MM.1S (cell line): ENCODE results near the gene SOCS4.

Experiments used
- EZH2 ChIP-seq: fragments of 300-600 bp; sonication (generic); optimal IDR thresholded peaks from 2 replicates; pipeline ENCODE3; 2017; ENCODE audit warnings: low read depth, mild to moderate bottlenecking, antibody characterized with exemption, low read length, mixed read lengths
- TF ChIP-seq, protein P1 (sequence below): fragments of 300-600 bp; sonication (generic); IDR thresholded peaks from 2 replicates; pipeline ENCODE4 v1.5.1; 2016; ENCODE audit warnings: antibody characterized with exemption, low read length, mixed read lengths

DNA sequence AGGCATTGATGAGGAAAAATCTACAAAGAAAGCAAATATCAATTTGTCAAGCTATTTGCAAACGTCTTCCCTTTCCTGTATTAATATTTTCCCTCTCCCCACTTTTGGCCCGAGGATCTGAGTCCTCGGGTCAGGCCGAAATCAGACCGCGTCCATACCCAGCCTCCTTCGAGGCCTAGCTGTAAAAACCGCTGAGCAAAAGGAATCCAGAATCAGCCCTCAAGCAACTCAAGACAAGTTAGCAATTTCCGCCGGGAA lies 24.1 kb downstream of the SOCS4 start:
- TF ChIP-seq EZH2, result no peak
- TF ChIP-seq, protein P1, sequence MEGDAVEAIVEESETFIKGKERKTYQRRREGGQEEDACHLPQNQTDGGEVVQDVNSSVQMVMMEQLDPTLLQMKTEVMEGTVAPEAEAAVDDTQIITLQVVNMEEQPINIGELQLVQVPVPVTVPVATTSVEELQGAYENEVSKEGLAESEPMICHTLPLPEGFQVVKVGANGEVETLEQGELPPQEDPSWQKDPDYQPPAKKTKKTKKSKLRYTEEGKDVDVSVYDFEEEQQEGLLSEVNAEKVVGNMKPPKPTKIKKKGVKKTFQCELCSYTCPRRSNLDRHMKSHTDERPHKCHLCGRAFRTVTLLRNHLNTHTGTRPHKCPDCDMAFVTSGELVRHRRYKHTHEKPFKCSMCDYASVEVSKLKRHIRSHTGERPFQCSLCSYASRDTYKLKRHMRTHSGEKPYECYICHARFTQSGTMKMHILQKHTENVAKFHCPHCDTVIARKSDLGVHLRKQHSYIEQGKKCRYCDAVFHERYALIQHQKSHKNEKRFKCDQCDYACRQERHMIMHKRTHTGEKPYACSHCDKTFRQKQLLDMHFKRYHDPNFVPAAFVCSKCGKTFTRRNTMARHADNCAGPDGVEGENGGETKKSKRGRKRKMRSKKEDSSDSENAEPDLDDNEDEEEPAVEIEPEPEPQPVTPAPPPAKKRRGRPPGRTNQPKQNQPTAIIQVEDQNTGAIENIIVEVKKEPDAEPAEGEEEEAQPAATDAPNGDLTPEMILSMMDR, result no peak
